ENCODE measurements around the gene ELFN1.

The ELFN1 gene

GRCh38 chr7:1745576-1746490 lies 75.8 kb downstream of the ELFN1 start:
- no peak for DNase-seq

- no peak for DNase-seq
Observed at GRCh38 chr7:1746491-1746975, 76.5 kb downstream of the ELFN1 start.

- DNase-seq, result no peak
Observed at GRCh38 chr7:1747004-1747801, 77.1 kb downstream of the ELFN1 start.

- no peak for DNase-seq
Observed at GRCh38 chr7:1748076-1748838, 78.2 kb downstream of the ELFN1 start.

GRCh38 chr7:1748839-1749173 lies 78.7 kb downstream of the ELFN1 start:
- DNase-seq, result no peak

GRCh38 chr7:1749351-1749863 lies 79.3 kb downstream of the ELFN1 start:
- DNase-seq, result no peak

DNA sequence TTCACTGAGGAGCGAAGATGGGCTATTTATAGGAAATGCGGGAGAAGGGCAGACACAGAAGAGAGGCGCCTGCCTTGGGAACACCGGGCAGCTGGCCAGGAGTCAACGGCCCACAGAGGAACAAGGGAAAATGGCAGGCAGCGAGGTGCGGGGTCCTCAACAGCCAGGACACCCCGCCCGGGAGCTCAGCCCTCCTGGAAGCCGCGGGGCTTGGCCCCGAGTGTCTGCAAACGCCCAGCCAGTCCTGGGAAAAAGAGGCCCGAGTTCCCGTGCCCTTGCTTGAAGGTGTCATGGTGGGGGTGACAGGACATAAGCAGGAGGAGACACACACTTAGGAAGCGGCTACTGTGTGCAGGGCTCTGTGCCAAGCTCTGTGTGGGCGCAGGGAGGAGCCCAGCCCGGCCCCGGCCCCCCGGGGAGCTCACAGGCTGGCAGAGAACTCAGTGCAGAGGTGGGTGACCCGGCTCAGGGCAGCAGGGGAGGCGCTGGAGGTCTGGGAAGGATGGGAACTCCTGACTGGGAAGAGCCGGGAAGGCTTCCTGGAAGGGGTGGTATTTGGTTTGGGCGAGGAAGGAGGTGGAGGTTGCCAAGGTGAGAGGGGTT lies 79.9 kb downstream of the ELFN1 start:
- no peak for DNase-seq

GRCh38 chr7:1750541-1751021 lies 80.5 kb downstream of the ELFN1 start:
- no peak for DNase-seq

DNA sequence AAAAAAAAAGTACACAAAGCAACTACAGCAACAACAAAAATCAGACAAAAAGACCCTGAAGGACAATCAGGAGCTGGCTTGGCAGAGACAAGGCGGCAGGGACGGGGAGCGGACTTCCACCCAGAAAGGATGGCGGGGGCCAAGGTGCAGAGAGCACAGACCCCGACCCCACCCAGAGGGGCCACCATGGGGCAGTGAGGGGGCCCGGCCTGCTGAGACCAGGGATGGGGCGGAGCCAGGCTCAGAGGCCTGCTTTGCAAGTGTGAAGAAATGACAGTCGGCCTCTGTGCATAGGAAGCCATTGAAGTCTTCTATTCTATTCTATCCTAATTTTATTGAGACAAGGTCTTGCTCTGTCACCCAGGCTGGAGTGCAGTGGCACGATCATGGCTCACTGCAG lies 82.0 kb downstream of the ELFN1 start:
- no peak for DNase-seq

DNA sequence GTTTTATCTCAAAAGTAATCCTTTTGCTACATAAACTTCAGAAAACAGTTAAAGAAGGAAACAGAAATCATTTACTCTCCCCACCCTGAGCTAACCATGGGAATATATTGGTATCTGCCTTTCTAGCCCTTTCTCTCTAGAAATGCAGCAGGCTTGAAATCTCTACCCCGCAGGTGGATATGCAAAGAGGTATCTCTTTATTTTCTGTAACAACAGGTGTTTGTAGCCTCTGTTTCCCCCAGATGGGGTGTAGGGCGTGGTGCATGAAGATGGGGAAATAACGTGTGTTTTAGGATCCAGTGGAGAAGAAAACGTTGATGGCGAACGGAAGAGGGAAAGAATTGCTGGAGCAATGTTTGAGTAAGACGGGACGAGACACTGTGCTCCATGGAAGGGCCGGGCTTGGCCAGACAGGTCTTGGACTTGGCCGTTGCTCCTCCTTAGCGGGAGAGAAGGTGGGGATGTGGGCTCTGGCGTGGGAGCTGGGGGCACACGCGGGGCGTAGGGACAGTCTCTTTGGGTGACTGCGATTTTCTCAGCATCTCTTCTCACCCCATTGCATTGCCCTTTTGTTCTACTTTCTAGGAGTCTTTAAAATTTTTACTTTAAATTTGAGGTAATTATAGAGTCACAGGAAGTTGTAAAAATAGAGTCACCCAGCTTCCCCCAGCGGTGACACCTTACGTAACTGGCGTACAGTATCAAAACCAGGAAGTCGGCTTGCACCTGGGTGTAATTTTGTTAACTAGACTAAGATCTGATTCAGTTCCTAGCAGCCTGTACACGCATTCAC lies 82.9 kb downstream of the ELFN1 start:
- no peak for DNase-seq

GRCh38 chr7:1753564-1753867 lies 83.4 kb downstream of the ELFN1 start:
- no peak for DNase-seq

DNA sequence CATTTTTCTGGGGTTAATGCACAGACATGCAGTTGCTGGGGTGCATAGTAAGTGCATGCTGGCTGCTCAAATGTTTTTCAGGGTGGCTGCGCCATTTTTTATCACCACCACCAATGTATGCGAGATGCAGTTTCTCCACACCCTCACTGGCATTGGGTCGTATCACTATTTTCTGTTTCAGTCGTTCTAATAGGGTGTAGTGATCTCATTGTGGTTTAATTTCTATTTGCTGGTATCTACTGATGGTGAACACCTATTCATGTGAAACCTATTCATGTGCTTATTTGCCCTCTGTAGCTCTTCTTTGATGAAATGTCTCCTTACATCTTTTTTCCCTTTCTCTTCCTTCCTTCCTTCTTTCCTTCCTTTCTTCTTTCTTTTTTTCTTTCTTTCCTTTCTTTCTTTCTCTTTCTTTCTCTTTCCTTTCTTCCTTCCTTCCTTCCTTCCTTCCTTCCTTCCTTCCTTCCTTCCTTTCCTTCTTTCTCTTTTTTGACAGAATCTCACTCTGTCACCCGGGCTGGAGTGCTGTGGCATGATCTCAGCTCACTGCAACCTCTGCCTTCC lies 84.3 kb downstream of the ELFN1 start:
- DNase-seq, result no peak

GRCh38 chr7:1755783-1756625 lies 85.9 kb downstream of the ELFN1 start:
- DNase-seq, result no peak

DNA sequence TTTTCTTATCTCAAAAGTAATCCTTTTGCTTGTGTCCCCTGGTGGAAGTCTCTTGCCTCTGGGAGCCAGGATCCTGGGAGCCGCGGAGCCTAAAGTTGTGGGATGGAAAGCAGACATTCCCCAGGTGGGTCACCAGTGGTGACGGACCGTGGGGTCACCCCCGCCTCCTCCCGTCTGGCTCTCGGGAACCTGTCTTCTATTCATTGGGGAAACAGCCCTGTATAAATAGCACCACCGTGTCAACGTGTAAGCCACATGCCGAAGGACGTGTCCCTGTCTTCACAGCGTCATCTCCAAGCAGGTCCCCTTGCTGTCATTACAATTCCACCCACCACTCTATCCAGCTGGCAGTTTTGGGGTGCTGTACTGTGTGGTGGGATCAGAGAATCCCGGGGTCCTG lies 87.5 kb downstream of the ELFN1 start:
- DNase-seq, result no peak

DNA sequence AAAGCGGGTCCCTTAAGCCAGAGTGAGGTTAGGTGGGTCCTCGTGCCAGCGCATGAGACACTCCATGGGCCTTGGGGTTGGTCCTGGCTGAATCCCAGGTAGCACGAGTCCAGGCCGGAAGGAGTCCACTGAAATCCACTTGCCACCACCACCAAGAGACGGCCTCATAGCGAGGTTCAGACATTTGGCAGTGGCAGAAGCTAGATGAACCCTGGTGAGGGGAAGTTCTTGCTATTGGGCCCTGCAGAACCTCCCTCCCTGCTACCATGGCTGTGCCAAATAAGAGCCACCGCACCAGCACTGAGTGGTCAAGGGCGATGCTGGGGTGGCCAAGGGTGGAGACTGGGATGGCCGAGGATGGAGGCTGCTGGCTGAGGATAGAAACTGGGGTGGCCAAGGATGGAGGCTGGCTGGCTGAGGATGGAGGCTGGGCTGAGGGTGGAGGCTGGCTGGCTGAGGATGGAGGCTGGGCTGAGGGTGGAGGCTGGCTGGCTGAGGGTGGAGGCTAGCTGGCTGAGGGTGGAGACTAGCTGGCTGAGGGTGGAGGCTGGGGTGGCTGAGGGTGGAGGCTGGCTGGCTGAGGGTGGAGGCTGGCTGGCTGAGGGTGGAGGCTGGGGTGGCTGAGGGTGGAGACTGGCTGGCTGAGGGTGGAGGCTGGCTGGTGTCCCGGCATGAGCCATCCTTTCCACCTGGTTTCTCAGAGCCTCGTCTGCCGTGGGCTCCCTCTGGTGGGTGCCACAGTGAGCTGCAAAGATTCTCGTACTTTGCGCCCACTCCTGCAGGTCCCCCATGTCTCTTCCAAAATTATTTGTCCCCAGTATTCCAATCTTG lies 88.2 kb downstream of the ELFN1 start:
- peak; percentile 37 for DNase-seq

- no peak for DNase-seq
Observed at GRCh38 chr7:1758859-1759521, 88.9 kb downstream of the ELFN1 start.

GRCh38 chr7:1761097-1761496 lies 91.0 kb downstream of the ELFN1 start:
- DNase-seq, result no peak

DNA sequence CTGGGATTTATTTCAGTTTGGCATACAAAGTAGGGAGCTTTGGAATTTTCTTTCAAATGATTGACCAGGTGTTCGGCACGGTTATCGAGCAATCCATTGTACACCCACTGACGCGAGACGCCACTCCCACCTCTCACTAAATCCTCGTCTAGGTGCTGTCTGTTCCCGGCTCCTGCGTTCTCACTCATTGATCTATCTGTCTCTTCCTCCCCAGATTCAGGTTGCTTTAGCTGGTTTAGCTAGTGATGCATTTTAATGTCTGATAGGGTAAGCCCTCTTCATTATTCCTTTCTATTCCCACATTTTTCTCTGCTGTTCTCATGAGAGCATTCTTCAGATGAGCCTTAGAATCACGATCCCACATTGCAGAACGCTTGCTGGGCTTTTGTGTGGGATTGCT lies 91.7 kb downstream of the ELFN1 start:
- DNase-seq, result no peak
